CD4-positive, CD25-positive, alpha-beta regulatory T cell (primary cell): Measurements from ENCODE around the gene ASPSCR1. TPM values are rescaled to one million over a fixed set of nuclear protein-coding genes. Genes with fewer than 3 reads are reported as not detected.

Source experiments
- ATAC-seq, 2 donors: fragments of 150-1000 bp; cut with Tn5 transposase; one replicate each; pipeline ENCODE4 v1.10.0; 2021; ENCODE audit warnings: low read depth in 2 of 2, moderate number of reproducible peaks in 2 of 2, moderate library complexity in 1 of 2
- DNase-seq, 3 donors: peaks; one replicate each; pipeline versions ENCODE4 v3.0.0 to v3.0.0-alpha.2; 2012 to 2022; ENCODE audit warnings: mixed read lengths in 1 of 3
- H3K27ac ChIP-seq: one replicate; pipeline ENCODE4 v1.7.0; 2013; ENCODE audit warnings: mild to moderate bottlenecking, low read length; ENCODE audit not compliant: insufficient read depth, poor library complexity, severe bottlenecking
- H3K27me3 ChIP-seq: one replicate; pipeline ENCODE4 v1.7.0; 2013; ENCODE audit warnings: low read length; ENCODE audit not compliant: control insufficient read depth, insufficient read depth
- H3K36me3 ChIP-seq: one replicate; pipeline ENCODE4 v1.7.0; 2013; ENCODE audit warnings: mild to moderate bottlenecking, low read length, moderate library complexity; ENCODE audit not compliant: control insufficient read depth, insufficient read depth
- H3K4me1 ChIP-seq: 2 replicates; pipeline ENCODE4 v1.7.0; 2013; ENCODE audit warnings: mild to moderate bottlenecking, low read length; ENCODE audit not compliant: insufficient read depth, control insufficient read depth, poor library complexity, severe bottlenecking
- H3K4me3 ChIP-seq: one replicate; pipeline ENCODE4 v1.7.0; 2013; ENCODE audit warnings: low read depth, mild to moderate bottlenecking, low read length, moderate library complexity
- H3K9me3 ChIP-seq, 2 experiments: 1 replicate in 1 of 2; 2 replicates in 1 of 2; pipeline ENCODE4 v1.7.0; 2013; ENCODE audit warnings: low read length in 2 of 2, mild to moderate bottlenecking in 1 of 2, moderate library complexity in 1 of 2; ENCODE audit not compliant: control insufficient read depth in 2 of 2
- H3K27ac Mint-ChIP-seq, 3 donors: one replicate each; pipeline ENCODE4 v1.8.0; 2020 to 2022; ENCODE audit warnings: mild to moderate bottlenecking in 3 of 3, mixed read lengths in 3 of 3, moderate library complexity in 2 of 3
- H3K27me3 Mint-ChIP-seq: one replicate; pipeline ENCODE4 v1.8.0; 2022; ENCODE audit warnings: mild to moderate bottlenecking, mixed read lengths
- H3K36me3 Mint-ChIP-seq: one replicate; pipeline ENCODE4 v1.8.0; 2020; ENCODE audit warnings: mixed read lengths
- H3K4me1 Mint-ChIP-seq, 4 donors: one replicate each; pipeline ENCODE4 v1.8.0; 2020 to 2022; ENCODE audit warnings: mixed read lengths in 4 of 4, mild to moderate bottlenecking in 1 of 4
- H3K4me3 Mint-ChIP-seq, 4 donors: one replicate each; pipeline ENCODE4 v1.8.0; 2020 to 2022; ENCODE audit warnings: mild to moderate bottlenecking in 4 of 4, mixed read lengths in 4 of 4, moderate library complexity in 3 of 4
- H3K9me3 Mint-ChIP-seq, 7 donors: one replicate each; pipeline ENCODE4 v1.8.0; 2020 to 2022; ENCODE audit warnings: mixed read lengths in 7 of 7, mild to moderate bottlenecking in 3 of 7, moderate library complexity in 2 of 7
- polyA plus RNA-seq, 4 donors: library from polyadenylated mRNA; unstranded; fragments of 300-500 nt; fragmentation: Illumina TruSeq; gene quantifications; one replicate each; pipeline ENCODE4 v1.2.3, GENCODE V29; 2021
- total RNA-seq: library from RNA; stranded (reverse); gene quantifications from one replicate; pipeline ENCODE4 v1.2.3, GENCODE V29; 2022

ASPSCR1 gene
- total and polyA plus RNA-seq, 5 donors from 2014 or later, result 25.2 to 41.4 (median 29.1) TPM

- no peak overlapping the region for H3K27ac ChIP-seq
- no peaks in the 10 kb centered on the region for H3K9me3 ChIP-seq
- ATAC-seq, result no peak
- Mint-ChIP-seq H3K27me3 (peaks cover 6% of the 10 kb centered on the region), H3K36me3 (no peaks in the 10 kb centered on the region), H3K4me3 (peak overlapping the region in 1 of 4 donors; percentile 61), H3K27ac (no peak overlapping the region), H3K9me3 (peaks cover 0 to 1% (median 0%) of the 10 kb centered on the region in 7 donors), H3K4me1 (peaks cover 0 to 21% (median 0%) of the 10 kb centered on the region in 4 donors)
- H3K27me3 ChIP-seq, result peaks cover 5% of the 10 kb centered on the region
- no peak for DNase-seq
- H3K4me1 ChIP-seq, result peaks cover 24% of the 10 kb centered on the region
- H3K4me3 ChIP-seq, result no peak overlapping the region
- no peaks in the 10 kb centered on the region for H3K36me3 ChIP-seq
These were observed 21.5 kb upstream of the ASPSCR1 start for GRCh38 chr17:81955756-81956544.

- no peaks in the 10 kb centered on the region for H3K9me3 ChIP-seq
- H3K9me3 Mint-ChIP-seq, result peaks cover 0 to 1% (median 0%) of the 10 kb centered on the region in 7 donors
- H3K27me3 ChIP-seq, result peaks cover 5% of the 10 kb centered on the region
- peak overlapping the region in 2 of 3 donors; percentile 51 to 60 for H3K27ac Mint-ChIP-seq
- H3K36me3 Mint-ChIP-seq, result no peaks in the 10 kb centered on the region
- peaks cover 29% of the 10 kb centered on the region for H3K4me1 ChIP-seq
- peaks cover 6% of the 10 kb centered on the region for H3K27me3 Mint-ChIP-seq
- H3K4me3 ChIP-seq, result no peak overlapping the region
- peaks cover 0 to 17% (median 0%) of the 10 kb centered on the region in 4 donors for H3K4me1 Mint-ChIP-seq
- ATAC-seq (no peak), DNase-seq (no peak)
- H3K27ac ChIP-seq, result no peak overlapping the region
- H3K4me3 Mint-ChIP-seq, result no peak overlapping the region
- H3K36me3 ChIP-seq, result no peaks in the 10 kb centered on the region
These were observed 20.5 kb upstream of the ASPSCR1 start for GRCh38 chr17:81956607-81957589.

- Histone ChIP-seq H3K4me1 (peaks cover 24% of the 10 kb centered on the region), H3K36me3 (no peaks in the 10 kb centered on the region), H3K27me3 (peaks cover 5% of the 10 kb centered on the region), H3K27ac (no peak overlapping the region), H3K9me3 (no peaks in the 10 kb centered on the region), H3K4me3 (no peak overlapping the region)
- Mint-ChIP-seq H3K36me3 (no peaks in the 10 kb centered on the region), H3K27ac (peak overlapping the region in 1 of 3 donors; percentile 25), H3K4me1 (peaks cover 0 to 16% (median 0%) of the 10 kb centered on the region in 4 donors), H3K4me3 (no peak overlapping the region), H3K27me3 (peaks cover 11% of the 10 kb centered on the region), H3K9me3 (peaks cover 0 to 1% (median 0%) of the 10 kb centered on the region in 7 donors)
- no peak for ATAC-seq
- DNase-seq, result no peak
These were observed 19.6 kb upstream of the ASPSCR1 start for GRCh38 chr17:81957691-81958432.

- no peaks in the 10 kb centered on the region for H3K9me3 ChIP-seq
- H3K4me1 ChIP-seq, result peaks cover 22% of the 10 kb centered on the region
- no peak overlapping the region for H3K27ac ChIP-seq
- H3K4me1 Mint-ChIP-seq, result peaks cover 0 to 13% (median 0%) of the 10 kb centered on the region in 4 donors
- H3K27ac Mint-ChIP-seq, result peak overlapping the region in 2 of 3 donors; percentile 49 to 71
- H3K36me3 ChIP-seq, result no peaks in the 10 kb centered on the region
- DNase-seq (no peak), ATAC-seq (no peak)
- H3K27me3 ChIP-seq, result peaks cover 5% of the 10 kb centered on the region
- no peak overlapping the region for H3K4me3 ChIP-seq
- peaks cover 0 to 1% (median 0%) of the 10 kb centered on the region in 7 donors for H3K9me3 Mint-ChIP-seq
- no peaks in the 10 kb centered on the region for H3K36me3 Mint-ChIP-seq
- H3K27me3 Mint-ChIP-seq, result peaks cover 18% of the 10 kb centered on the region
- H3K4me3 Mint-ChIP-seq, result peak overlapping the region in 3 of 4 donors; percentile 52 to 76 (median 70)
These were observed 18.6 kb upstream of the ASPSCR1 start for GRCh38 chr17:81958633-81959342.

- Histone ChIP-seq H3K27ac (no peak overlapping the region), H3K4me1 (peaks cover 22% of the 10 kb centered on the region), H3K27me3 (peaks cover 5% of the 10 kb centered on the region), H3K36me3 (no peaks in the 10 kb centered on the region), H3K9me3 (no peaks in the 10 kb centered on the region), H3K4me3 (no peak overlapping the region)
- Mint-ChIP-seq H3K36me3 (no peaks in the 10 kb centered on the region), H3K9me3 (peaks cover 0 to 1% (median 0%) of the 10 kb centered on the region in 7 donors), H3K4me1 (peaks cover 0 to 13% (median 0%) of the 10 kb centered on the region in 4 donors), H3K27me3 (peaks cover 26% of the 10 kb centered on the region), H3K27ac (no peak overlapping the region), H3K4me3 (peak overlapping the region in 3 of 4 donors; percentile 52 to 76 (median 70))
- ATAC-seq (peak; percentile 93 to 94), DNase-seq (peak; percentile 67 to 85 (median 79))
These were observed 17.9 kb upstream of the ASPSCR1 start for GRCh38 chr17:81959362-81960129.

GRCh38 chr17:81960130-81960958, 17.1 kb upstream of the ASPSCR1 start:
- no peaks in the 10 kb centered on the region for H3K9me3 ChIP-seq
- peaks cover 0 to 1% (median 0%) of the 10 kb centered on the region in 7 donors for H3K9me3 Mint-ChIP-seq
- H3K4me1 Mint-ChIP-seq, result peaks cover 0 to 13% (median 0%) of the 10 kb centered on the region in 4 donors
- peak overlapping the region in 2 of 4 donors; percentile 29 to 63 for H3K4me3 Mint-ChIP-seq
- H3K27me3 ChIP-seq, result peaks cover 5% of the 10 kb centered on the region
- DNase-seq (no peak), ATAC-seq (no peak)
- peaks cover 26% of the 10 kb centered on the region for H3K27me3 Mint-ChIP-seq
- peaks cover 22% of the 10 kb centered on the region for H3K4me1 ChIP-seq
- H3K27ac Mint-ChIP-seq, result no peak overlapping the region
- H3K36me3 Mint-ChIP-seq, result no peaks in the 10 kb centered on the region
- H3K27ac ChIP-seq, result no peak overlapping the region
- H3K36me3 ChIP-seq, result no peaks in the 10 kb centered on the region
- no peak overlapping the region for H3K4me3 ChIP-seq
